ENCODE data around the gene PDXP. TPM values are rescaled to one million over a fixed set of nuclear protein-coding genes. Genes with fewer than 3 reads are reported as not detected.

The PDXP gene
- total and polyA plus RNA-seq, 2 of the 13 experiments (the other 11 are each of a cell fraction or from before 2014, with no cell fraction given): 58.2 to 70.6 TPM

GRCh38 chr22:37633625-37634416 is 24.7 kb upstream of the PDXP start (continued):
- TF ChIP-seq ZBTB49 (CRISPR knock-in tag; IDR thresholded peaks at IDR 0.05; ENCODE audit: borderline replicate concordance) (no peak), HNF4A (CRISPR knock-in tag; IDR thresholded peaks at IDR 0.05) (no peak; the same call in none of the 2 replicates), ZNF563 (CRISPR knock-in tag; IDR thresholded peaks at IDR 0.05) (peak; percentile 17; the same call in 1 of the 2 replicates), DPF2 (CRISPR knock-in tag; IDR thresholded peaks at IDR 0.05; ENCODE audit: borderline replicate concordance, low read depth) (0 out of 2 replicates have a peak, but pooled peaks have one; percentile 32), ZBTB42 (CRISPR knock-in tag; IDR thresholded peaks at IDR 0.05) (peak; percentile 84; the same call in 1 of the 2 replicates), ZBTB21 (CRISPR knock-in tag; IDR thresholded peaks at IDR 0.05) (no peak), MBD4 (IDR thresholded peaks at IDR 0.05; ENCODE audit: borderline replicate concordance, low read length) (no peak), SOX6 (IDR thresholded peaks at IDR 0.05) (no peak), SOX6 (CRISPR knock-in tag; IDR thresholded peaks at IDR 0.05) (peak; percentile 64), ZNF10 (CRISPR knock-in tag; IDR thresholded peaks at IDR 0.05; ENCODE audit: borderline replicate concordance, low read depth) (no peak), RXRA (CRISPR knock-in tag; IDR thresholded peaks at IDR 0.05) (no peak; the same call in 1 of the 2 replicates), HES4 (CRISPR knock-in tag; IDR thresholded peaks at IDR 0.05; ENCODE audit: borderline replicate concordance) (peak; percentile 24; the same call in 1 of the 2 replicates), ZNF703 (CRISPR knock-in tag; IDR thresholded peaks at IDR 0.05; ENCODE audit: borderline replicate concordance) (no peak), ZNF354B (CRISPR knock-in tag; IDR thresholded peaks at IDR 0.05) (0 out of 2 replicates have a peak, but pooled peaks have one; percentile 85), KDM2A (CRISPR knock-in tag; IDR thresholded peaks at IDR 0.05; ENCODE audit: borderline replicate concordance, low read depth) (peak; percentile 81)
- TF ChIP-seq, protein P1, sequence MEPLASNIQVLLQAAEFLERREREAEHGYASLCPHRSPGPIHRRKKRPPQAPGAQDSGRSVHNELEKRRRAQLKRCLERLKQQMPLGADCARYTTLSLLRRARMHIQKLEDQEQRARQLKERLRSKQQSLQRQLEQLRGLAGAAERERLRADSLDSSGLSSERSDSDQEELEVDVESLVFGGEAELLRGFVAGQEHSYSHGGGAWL (CRISPR knock-in tag; IDR thresholded peaks at IDR 0.05): 0 out of 2 replicates have a peak, but pooled peaks have one; percentile 31
- TF ChIP-seq, protein P2, sequence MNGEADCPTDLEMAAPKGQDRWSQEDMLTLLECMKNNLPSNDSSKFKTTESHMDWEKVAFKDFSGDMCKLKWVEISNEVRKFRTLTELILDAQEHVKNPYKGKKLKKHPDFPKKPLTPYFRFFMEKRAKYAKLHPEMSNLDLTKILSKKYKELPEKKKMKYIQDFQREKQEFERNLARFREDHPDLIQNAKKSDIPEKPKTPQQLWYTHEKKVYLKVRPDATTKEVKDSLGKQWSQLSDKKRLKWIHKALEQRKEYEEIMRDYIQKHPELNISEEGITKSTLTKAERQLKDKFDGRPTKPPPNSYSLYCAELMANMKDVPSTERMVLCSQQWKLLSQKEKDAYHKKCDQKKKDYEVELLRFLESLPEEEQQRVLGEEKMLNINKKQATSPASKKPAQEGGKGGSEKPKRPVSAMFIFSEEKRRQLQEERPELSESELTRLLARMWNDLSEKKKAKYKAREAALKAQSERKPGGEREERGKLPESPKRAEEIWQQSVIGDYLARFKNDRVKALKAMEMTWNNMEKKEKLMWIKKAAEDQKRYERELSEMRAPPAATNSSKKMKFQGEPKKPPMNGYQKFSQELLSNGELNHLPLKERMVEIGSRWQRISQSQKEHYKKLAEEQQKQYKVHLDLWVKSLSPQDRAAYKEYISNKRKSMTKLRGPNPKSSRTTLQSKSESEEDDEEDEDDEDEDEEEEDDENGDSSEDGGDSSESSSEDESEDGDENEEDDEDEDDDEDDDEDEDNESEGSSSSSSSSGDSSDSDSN (CRISPR knock-in tag; IDR thresholded peaks at IDR 0.05): peak; percentile 89
- TF ChIP-seq, protein P3, sequence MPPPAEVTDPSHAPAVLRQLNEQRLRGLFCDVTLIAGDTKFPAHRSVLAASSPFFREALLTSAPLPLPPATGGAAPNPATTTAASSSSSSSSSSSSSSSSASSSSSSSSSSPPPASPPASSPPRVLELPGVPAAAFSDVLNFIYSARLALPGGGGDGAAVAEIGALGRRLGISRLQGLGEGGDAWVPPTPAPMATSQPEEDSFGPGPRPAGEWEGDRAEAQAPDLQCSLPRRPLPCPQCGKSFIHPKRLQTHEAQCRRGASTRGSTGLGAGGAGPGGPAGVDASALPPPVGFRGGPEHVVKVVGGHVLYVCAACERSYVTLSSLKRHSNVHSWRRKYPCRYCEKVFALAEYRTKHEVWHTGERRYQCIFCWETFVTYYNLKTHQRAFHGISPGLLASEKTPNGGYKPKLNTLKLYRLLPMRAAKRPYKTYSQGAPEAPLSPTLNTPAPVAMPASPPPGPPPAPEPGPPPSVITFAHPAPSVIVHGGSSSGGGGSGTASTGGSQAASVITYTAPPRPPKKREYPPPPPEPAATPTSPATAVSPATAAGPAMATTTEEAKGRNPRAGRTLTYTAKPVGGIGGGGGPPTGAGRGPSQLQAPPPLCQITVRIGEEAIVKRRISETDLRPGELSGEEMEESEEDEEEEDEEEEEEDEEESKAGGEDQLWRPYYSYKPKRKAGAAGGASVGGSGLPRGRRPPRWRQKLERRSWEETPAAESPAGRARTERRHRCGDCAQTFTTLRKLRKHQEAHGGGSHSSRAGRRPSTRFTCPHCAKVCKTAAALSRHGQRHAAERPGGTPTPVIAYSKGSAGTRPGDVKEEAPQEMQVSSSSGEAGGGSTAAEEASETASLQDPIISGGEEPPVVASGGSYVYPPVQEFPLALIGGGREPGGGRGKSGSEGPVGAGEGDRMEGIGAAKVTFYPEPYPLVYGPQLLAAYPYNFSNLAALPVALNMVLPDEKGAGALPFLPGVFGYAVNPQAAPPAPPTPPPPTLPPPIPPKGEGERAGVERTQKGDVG (CRISPR knock-in tag; IDR thresholded peaks at IDR 0.05; ENCODE audit: borderline replicate concordance): 0 out of 2 replicates have a peak, but pooled peaks have one; percentile 28
- TF ChIP-seq, protein P4, sequence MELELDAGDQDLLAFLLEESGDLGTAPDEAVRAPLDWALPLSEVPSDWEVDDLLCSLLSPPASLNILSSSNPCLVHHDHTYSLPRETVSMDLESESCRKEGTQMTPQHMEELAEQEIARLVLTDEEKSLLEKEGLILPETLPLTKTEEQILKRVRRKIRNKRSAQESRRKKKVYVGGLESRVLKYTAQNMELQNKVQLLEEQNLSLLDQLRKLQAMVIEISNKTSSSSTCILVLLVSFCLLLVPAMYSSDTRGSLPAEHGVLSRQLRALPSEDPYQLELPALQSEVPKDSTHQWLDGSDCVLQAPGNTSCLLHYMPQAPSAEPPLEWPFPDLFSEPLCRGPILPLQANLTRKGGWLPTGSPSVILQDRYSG (CRISPR knock-in tag; IDR thresholded peaks at IDR 0.05): no peak; the same call in 1 of the 2 replicates

All from HepG2 (cell line).